GM21423 (cell line): ENCODE measurements around the gene MED27.

ENCODE experiments used
- ATAC-seq: cut with Tn5 transposase; IDR thresholded peaks from one replicate; pipeline ENCODE4 v1.9.1; 2021; ENCODE audit warnings: mild to moderate bottlenecking, moderate library complexity; ENCODE audit not compliant: unreplicated experiment

The MED27 gene

GRCh38 chr9:131867611-131868192 is 212.0 kb downstream of the MED27 start:
- ATAC-seq: no peak

- ATAC-seq: no peak
Measured at GRCh38 chr9:131865446-131866195, 214.0 kb downstream of the MED27 start.

DNA sequence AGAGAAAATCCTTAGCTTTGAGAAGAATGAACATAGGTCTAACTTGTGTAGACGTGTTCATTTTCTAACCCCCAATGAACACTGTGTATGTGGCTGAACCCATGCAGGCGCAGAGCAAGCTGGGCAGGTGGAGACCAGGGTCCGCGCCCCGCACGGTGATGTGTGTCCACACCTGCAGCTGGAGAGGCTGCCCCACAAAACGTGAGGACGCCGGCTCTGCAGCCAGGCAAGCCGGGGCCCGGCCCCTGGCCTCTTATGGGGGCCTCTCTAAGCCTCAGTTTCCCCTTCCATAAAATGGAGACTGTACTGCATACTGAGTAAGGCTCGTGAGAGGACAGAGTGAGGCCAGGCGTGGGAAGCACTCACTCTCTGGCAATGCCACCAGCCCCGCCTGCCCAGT is 215.1 kb downstream of the MED27 start:
- no peak for ATAC-seq

- no peak for ATAC-seq
Measured at GRCh38 chr9:131863306-131863896, 216.3 kb downstream of the MED27 start.

DNA sequence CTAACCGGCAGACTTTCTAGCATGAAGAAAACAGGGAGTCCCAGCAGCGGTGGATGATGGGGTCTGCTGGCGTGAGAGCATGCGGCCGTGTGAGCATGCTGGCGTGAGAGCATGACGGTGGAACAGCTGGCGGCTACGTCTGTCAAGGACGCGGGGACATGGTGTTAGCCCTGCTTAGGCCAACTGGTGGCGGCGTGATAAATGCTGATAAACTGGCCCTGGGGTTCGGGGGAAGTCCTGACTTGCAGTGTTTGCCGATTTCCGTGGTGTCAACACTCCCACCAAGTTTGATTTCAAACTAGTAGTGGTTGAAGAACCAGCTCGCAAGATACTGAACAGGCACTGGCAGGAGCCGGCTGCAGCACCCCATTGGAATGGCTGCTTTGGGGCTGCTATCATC is 217.4 kb downstream of the MED27 start:
- no peak for ATAC-seq

DNA sequence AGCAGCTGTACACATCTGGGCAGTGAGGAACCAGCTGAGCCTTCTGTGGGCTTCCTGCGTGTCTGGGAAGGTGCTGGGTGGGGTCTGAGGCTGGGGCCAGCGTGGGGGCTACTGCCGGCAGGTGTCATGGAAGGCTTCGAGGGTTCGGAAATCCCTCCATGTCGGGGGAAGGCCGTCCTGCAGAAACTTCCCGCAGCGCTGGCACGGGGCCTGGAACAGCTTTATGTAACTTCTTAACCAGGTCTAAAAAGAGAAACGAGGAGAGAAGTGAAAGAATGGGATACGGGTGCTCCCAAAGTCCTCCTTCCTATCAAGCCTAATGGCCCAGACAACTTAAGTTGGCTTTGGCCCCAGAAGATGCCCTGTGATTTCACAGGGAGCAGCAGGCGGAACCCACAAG is 219.2 kb downstream of the MED27 start:
- ATAC-seq: no peak

DNA sequence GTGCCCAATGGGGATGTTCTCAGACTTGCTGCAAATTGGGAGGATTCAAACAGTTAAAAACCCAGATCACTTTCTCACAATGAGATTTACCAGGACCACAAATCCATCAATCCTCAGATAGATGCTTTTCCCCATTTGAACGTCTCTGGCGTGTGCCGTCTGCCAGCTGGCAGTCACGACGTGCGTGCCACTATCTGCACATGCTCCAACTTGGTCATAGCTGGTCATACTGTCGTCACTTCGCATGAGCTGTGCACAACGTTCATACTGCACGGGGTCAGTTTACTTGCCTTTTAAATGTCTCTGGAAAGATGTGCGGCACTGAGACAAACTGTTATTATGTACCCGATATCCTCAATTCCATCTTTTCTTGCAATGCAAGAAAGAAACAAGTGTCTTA is 221.5 kb downstream of the MED27 start:
- ATAC-seq: no peak

DNA sequence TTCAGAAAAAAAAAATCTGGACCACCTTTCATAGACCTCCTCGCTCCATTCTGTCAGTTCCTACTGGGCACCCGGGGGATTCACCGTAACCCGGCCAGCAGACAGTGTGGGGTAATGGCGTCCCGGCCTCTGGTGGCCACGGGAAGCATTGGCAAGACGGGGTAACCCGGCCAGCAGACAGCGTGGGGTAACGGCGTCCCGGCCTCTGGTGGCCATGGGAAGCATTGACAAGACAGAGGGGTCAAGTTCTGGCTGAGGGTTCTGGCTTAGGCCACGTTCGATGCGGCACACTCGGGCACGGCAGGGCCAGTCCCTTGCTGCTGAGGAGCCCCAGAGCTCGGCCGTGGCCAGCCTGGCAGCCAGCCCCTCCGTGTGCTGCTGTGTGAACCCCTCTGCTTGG is 223.6 kb downstream of the MED27 start:
- no peak for ATAC-seq

GRCh38 chr9:131854896-131855613 is 224.6 kb downstream of the MED27 start:
- no peak for ATAC-seq

- ATAC-seq: no peak
Measured at GRCh38 chr9:131854334-131854733, 225.3 kb downstream of the MED27 start.

DNA sequence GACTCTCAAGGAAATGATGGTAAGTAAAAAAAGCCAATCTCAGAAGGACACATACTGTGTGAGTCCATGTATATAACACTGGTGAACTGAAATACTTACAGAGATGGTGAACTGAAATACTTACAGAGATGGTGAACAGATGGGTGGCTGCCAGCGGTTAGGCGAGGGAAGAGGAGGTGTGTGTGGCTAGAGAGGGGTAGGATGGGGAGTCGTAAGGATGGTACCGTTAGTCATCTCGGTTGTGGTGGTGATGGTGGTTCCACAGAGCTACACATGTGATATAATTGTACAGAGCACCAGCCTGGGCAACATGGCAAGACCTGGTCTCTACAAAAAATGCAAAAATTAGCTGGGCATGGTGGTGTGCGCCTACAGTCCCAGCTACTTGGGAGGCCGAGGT is 226.2 kb downstream of the MED27 start:
- no peak for ATAC-seq

DNA sequence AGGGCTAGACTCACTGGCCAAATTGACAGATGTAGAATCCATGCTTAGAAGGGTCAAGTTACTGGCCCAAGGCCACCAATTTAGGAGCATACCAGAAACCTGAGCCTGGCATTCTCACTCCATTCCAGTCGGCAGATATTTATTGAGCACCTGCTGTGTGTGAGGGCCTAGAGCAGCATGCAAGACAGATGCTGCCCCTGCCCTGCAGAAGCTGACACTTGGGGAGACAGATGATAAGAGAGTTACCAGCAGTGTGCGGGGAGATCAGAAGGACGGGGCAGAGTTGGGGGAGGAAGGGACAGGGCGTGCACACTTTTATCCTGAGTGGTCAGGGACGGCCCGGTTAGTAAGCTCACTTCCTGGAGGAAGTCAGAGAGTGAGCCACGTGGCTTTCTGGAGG is 228.3 kb downstream of the MED27 start:
- no peak for ATAC-seq

DNA sequence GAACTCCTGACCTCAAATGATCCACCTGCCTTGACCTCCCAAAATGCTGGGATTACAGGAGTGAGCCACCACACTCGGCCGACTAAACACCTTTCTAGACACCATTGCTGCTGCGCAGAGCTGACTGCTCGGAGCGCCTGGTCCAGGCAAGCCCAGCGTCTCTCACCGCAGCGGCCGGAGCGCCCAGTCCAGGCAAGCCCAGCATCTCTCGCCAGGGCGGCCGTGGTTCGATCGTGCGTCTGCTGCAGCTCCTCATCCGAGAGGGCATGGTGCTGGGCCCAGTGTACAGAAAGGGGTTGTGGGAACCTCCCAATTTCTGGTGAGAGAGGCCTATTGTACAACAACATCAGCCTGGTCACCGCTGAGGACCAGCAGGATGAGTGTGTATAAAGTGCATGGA is 230.3 kb downstream of the MED27 start:
- ATAC-seq: no peak

DNA sequence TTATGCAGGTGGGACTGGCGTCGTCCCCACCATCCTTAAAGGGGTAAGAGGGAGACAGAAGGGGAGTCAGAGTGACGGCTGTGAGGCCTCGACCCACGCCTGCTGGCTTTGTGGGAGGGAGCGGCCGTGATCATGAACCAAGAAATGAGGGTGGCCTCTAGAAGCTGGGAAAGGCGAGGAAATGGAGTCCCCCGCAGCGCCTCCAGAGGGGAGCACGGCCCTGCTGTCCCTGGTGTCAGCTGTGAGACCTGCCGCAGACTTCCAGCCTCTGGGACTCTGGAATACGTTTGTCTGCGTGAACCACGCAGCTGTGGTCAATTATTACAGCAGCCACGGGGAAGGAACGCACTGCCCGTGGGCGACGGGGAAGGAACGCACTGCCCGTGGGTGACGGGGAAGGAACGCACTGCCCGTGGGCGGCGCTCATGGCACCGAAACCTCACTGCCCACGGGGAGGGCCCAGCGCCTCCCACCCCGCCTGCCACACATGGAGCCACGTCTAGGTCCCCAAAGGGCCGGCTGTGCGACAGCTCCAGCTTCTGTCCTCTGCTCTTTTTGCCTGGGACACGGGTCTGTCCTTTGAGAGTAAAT is 231.0 kb downstream of the MED27 start:
- ATAC-seq: no peak

DNA sequence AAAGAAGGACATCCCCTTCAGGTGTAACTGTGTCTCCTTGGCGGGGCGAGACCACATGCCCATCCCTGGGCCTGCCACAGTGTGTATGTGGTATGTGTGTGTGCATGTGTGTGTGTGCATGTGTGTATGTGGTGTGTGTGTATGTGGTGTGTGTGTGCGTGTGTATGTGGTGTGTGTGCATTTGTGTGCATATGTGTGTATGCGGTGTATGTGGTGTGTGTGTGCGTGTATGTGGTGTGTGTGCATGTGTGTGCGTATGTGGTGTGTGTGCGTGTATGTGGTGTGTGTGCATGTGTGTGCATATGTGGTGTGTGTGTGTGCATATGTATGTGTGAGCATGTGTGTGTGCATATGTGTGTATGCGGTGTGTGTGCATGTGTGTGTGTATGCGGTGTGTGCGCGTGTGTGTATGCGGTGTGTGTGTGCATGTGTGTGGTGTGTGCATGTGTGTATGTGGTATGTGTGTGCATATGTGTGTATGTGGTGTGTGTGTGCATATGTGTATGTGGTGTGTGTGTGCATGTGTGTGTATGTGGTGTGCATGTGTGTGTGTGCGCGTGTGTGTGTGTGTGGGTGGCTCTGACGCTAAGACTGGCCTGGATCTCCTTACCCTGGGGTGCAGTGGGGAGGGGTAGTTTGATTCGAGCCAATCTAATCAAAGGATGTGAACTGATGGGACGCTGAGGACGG is 231.9 kb downstream of the MED27 start:
- ATAC-seq: no peak

- ATAC-seq: no peak
Measured at GRCh38 chr9:131845305-131846298, 234.1 kb downstream of the MED27 start.

DNA sequence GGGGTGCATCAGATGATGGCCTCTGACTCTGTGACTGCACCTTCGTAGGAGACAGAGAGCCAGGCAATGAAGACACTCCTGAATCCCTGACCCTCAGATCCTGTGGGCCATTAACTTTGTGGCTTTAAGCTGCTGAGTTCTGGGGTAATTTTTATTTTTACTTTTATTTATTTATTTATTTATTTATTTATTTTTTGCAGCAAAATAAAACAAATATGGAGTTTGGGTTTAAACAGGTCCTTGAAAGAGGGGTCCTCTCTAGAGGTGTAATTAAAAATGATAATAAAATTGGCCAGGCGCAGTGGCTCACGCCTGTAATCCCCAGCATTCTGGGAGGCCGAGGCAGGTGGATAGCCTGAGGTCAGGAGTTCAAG is 234.9 kb downstream of the MED27 start:
- ATAC-seq: no peak

- ATAC-seq: no peak
Measured at GRCh38 chr9:131843989-131844744, 235.5 kb downstream of the MED27 start.

- no peak for ATAC-seq
Measured at GRCh38 chr9:131841765-131842318, 237.8 kb downstream of the MED27 start.
